SH-SY5Y (cell line): ENCODE data around the gene LRMDA.
A peak's percentile ranks its signal among the peaks of the same experiment; 100 is the strongest.

ENCODE experiments used
- GATA2 ChIP-seq: IDR thresholded peaks from 2 replicates; pipeline ENCODE4 v1.6.1; 2011; ENCODE audit warnings: mild to moderate bottlenecking, low read depth, low read length
- GATA3 ChIP-seq: IDR thresholded peaks from 2 replicates; pipeline ENCODE4 v1.6.1; 2011; ENCODE audit warnings: low read depth, mild to moderate bottlenecking, low read length, moderate library complexity

The LRMDA gene

GRCh38 chr10:76111986-76112825 lies 680.8 kb downstream of the LRMDA start:
- TF ChIP-seq GATA2 (peak; percentile 100), GATA3 (peak; percentile 91)

- TF ChIP-seq GATA3 (no peak), GATA2 (no peak; the same call in 1 of the 2 replicates)
These were observed 681.4 kb downstream of the LRMDA start for GRCh38 chr10:76112826-76113150.

- TF ChIP-seq GATA2 (no peak), GATA3 (no peak)
These were observed 682.5 kb downstream of the LRMDA start for GRCh38 chr10:76113952-76114351.

GRCh38 chr10:76114581-76115001 lies 683.2 kb downstream of the LRMDA start:
- TF ChIP-seq GATA2 (peak; percentile 50; the same call in 1 of the 2 replicates), GATA3 (no peak)

GRCh38 chr10:76115131-76115470 lies 683.7 kb downstream of the LRMDA start:
- no peak for TF ChIP-seq GATA2
- no peak for TF ChIP-seq GATA3

- no peak for TF ChIP-seq GATA3
- TF ChIP-seq GATA2 = peak; percentile 70
These were observed 684.2 kb downstream of the LRMDA start for GRCh38 chr10:76115471-76116155.

- TF ChIP-seq GATA3 (no peak), GATA2 (no peak)
These were observed 685.1 kb downstream of the LRMDA start for GRCh38 chr10:76116523-76116922.

GRCh38 chr10:76117949-76118348 lies 686.5 kb downstream of the LRMDA start:
- TF ChIP-seq GATA3 = no peak
- TF ChIP-seq GATA2 = no peak

- TF ChIP-seq GATA2 (no peak), GATA3 (no peak)
These were observed 687.6 kb downstream of the LRMDA start for GRCh38 chr10:76119036-76119435.

GRCh38 chr10:76119515-76119914 lies 688.1 kb downstream of the LRMDA start:
- TF ChIP-seq GATA3 (no peak), GATA2 (no peak)

GRCh38 chr10:76122056-76122455 lies 690.6 kb downstream of the LRMDA start:
- TF ChIP-seq GATA2 (no peak), GATA3 (no peak)

GRCh38 chr10:76124280-76124679 lies 692.9 kb downstream of the LRMDA start:
- TF ChIP-seq GATA2 (no peak), GATA3 (no peak)

GRCh38 chr10:76125900-76126299 lies 694.5 kb downstream of the LRMDA start:
- TF ChIP-seq GATA3 (no peak), GATA2 (no peak)

GRCh38 chr10:76126607-76127527 lies 695.4 kb downstream of the LRMDA start:
- TF ChIP-seq GATA3 (no peak), GATA2 (no peak)

- TF ChIP-seq GATA3 (no peak), GATA2 (no peak)
These were observed 696.7 kb downstream of the LRMDA start for GRCh38 chr10:76127984-76128589.
